CD4-positive, alpha-beta T cell treated with Interleukin-1 beta for 1 hour (primary cell): ENCODE results near the gene ASIP.
"Not testable (repeated sequence)": the region's sequence is repeated elsewhere in the genome, so short reads cannot be mapped to it uniquely, and the experiment has no call there.

Source experiments
- DNase-seq, 2 donors: peaks; one replicate each; pipeline ENCODE4 v3.0.0-alpha.2; 2020 to 2022

Gene ASIP

DNA sequence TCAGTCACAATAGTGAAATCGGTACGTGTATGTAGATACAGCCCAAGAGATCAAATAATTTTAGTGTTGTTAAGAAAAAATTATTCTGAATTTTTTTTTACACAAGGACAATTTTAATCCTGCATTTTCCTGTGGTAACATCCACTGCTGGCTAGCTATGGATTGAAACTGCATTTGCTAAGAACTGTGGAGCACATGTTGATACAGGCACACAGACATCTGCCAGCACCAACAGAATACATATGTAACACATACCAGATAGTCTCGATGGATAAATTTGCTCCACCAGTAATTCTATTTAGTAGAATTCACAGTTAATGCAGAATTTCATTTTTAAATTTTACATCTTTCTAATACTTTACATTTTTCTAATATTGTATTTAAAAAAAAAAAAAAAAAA lies 2.2 kb downstream of the ASIP start:
- no peak for DNase-seq

DNA sequence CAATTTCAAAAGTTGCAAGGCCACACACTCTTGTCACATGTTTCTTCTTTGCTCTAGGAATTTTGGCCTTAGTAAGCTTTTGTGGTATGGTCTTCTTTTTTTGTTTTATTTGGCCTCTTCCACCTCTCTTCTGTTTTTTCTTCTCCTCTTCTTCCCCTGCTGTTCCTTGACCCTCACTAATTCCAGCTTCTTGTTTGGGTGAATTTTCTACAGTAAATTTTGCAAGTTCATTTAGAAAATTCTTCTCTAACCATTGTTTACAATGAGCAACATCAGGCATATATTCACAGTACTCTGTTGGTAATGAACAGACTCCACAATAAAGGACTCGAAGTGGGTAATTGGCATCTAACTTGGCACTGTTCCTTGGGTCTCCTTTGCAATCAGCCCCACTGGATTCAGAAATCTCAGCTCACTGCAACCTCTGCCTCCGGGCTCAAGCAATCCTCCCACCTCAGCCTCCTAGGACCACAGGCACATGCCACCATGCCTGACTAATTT lies 5.0 kb downstream of the ASIP start:
- DNase-seq = no peak

DNA sequence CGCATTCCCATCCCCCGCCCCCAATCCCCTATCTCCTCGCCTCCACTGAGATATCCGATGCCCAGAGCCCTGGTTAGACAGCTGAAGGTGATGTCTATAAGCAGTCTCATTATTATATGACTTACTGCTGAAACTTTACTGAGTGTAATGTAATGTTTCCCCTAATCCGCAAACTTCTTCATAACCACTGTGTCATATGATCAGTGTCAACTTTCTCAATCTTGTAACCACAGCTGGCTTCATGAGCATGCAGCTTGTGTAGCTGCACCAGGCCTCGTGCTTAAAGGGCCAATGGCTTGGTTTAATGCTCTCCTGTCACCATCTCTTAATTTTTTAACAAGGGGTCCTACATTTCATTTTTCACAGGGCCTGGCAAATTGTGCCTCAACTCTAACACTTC lies 8.1 kb downstream of the ASIP start:
- peak in 1 of 2 donors; percentile 4 for DNase-seq

DNA sequence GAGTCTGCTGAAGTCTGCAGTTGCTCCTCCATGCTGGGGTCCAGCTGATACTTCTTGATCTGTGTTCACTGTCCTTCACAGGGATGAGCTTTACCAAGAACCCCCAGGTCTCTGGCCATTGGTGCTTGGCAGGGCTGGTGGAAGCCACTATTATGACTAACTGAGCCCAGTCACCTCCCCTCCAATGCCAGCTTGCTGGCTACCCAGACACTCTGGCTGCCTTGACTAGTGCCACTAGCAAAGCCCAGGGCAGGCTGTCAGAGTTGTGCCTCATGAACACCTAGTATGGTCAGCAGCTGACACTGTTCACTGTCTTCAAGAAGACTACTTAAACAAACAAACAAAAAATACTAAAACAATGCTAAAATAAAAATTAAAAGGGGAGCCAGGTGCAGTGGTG lies 8.8 kb downstream of the ASIP start:
- no peak for DNase-seq

DNA sequence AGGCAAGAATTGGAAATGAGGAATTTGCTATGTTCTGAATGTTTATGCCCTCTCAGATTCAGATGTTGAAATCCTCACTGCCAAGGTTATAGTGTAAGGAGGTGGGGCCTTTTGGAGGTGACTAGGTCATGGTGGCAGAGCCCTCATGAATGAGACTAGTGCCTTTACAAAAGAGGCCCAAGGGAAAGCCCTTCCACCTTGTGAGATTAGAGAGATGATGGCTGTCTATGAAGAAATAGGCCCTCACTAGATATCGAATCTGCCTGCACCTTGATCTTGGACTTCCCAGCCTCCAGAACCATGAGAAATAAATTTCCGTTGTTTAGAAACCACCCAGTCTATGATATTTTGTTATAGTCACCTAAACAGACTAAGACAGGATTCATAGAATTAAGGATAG lies 10.4 kb downstream of the ASIP start:
- DNase-seq = no peak

DNA sequence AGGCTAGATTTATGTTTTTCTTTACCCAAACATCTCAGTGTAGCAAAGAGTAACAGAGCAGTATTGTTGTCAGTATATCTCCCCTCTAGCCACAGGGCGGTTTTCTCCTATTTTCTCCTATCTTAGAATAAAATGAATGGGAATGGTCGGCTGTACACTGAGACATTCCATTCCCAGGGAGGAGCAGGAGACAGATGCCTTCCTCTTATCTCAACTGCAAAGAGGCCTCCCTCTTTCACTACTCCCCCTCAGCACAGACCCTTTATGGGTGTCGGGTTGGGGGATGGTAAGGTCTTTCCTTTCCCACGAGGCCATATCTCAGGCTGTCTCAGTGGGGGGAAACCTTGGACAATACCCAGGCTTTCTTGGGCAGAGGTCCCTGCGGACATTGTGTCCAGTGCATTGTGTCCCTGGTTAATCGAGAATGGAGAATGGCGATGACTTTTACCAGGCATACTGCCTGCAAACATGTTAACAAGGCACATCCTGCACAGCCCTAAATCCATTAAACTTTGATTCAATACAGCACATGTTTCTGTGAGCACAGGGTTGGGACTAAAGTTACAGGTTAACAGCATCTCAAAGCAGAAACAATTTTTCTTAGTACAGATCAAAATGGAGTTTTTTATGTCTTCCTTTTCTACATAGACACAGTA lies 11.3 kb downstream of the ASIP start:
- DNase-seq = not testable (repeated sequence)

DNA sequence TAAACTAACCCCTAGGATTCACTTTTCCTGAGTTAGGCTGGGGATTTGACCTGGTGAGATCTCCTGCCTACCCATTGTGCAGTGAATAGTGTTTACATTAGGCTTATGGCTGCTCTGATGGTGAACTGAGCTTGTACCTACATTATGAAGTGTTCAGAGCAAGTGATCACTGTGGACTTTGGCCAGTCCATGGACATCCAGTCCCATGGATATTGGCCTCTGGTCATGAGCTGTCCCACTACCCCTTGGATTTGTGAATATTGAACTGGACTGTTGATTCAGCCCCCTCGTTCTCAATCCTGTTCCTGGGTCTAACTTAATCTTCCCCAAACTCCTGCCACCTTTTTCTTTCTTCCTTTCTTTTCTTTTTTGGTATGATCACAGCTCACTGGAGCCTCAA lies 13.8 kb downstream of the ASIP start:
- no peak for DNase-seq

DNA sequence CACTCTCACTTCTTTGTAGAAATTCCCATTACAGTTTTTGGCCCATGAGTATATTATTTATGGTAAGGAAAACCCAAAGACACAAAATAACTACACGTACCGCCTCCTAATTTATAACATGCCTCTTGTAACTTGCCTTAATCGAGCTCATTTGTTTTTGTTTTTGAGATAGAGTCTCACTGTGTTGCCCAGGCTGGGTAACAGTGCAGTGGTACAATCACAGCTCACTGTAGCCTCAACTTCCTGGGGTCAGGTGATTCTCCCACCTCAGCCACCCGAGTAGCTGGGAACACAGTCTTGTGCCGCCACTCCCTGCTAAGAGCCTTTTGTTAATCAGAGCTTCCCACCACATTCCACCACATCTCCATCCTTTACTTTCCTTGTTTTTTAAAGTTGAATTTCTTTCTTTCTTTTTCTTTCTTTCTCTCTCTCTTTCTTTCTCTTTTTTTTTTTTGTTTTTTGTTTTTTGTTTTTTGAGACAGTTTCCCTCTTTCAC lies 15.5 kb downstream of the ASIP start:
- no peak for DNase-seq

DNA sequence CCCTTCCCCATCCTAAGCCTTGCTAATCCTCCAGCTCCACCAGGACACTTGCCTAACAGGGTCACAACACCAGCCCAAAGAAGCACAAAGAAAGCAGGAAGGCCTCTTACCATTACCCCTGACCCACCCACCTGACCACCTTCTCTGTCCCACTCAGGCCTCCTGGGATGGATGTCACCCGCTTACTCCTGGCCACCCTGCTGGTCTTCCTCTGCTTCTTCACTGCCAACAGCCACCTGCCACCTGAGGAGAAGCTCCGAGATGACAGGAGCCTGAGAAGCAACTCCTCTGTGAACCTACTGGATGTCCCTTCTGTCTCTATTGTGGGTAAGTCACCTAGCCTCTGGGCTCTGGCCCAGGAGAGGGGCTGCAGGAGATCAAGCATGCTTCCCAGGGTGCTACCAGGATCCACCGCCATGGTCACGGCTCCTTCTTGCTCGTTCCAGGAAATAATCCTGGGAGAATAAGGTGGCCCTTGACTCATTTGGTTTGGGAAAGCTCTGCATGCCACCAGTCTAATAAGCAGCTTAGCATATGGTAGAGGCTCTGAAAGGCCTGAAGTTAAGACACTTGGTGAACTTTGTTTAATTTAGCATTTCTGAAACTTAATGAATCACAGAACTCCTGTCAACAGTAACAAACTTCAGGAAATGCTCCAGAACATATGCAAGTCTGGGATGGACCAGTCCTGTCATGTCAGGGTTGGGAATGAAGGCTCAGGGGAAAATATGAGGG lies 19.2 kb downstream of the ASIP start:
- DNase-seq = no peak

DNA sequence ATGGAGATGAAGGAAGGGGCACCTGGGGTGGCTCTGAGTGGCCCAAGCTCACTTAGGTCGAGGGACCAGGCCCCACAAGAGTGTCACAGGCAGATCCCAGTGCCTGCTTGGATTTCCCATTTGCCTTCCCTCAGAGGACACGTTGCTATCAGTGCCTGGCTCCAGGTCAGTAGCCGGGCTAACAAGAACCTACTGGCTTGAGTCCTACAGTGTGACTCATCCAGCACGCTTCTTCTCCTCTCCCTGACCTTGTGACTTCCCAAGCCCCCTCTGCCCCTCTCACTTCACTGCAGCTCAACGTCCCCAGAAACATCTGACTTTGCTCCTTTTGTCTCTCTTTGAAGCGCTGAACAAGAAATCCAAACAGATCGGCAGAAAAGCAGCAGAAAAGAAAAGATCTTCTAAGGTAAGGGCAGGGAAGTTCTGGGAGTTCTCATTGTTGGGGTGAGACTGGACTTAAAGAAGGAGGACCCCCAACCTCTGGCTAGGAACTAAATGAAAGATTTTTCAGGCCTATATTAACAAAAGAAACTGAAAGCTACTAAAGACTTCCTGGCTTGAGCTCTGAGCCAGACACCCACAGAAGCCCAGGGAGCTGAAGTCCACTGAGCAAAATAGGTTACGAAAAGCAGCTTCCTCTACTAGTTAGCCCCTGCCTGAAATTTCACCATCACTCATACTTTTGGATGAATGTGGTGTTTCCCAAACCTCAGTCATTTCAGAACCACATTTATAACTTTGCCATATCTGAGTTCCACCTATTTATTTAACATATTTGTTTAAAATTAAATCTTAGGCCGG lies 21.5 kb downstream of the ASIP start:
- no peak for DNase-seq

DNA sequence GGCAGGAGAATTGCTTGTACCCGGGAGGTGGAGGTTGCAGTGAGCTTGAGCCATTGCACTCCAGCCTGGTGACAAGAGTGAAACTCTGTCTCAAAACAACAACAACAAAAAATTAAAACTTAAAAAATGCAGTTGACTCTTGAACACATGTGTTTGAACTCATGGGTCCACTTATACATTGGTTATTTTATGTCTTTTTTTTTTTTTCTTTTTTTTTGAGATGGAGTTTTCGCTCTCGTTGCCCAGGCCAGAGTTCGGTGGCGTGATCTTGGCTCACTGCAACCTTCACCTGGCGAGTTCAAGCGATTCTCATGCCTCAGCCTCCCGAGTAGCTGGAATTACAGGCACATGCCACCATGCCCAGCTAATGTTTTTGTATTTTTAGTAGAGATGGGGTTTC lies 22.2 kb downstream of the ASIP start:
- not testable (repeated sequence) for DNase-seq

DNA sequence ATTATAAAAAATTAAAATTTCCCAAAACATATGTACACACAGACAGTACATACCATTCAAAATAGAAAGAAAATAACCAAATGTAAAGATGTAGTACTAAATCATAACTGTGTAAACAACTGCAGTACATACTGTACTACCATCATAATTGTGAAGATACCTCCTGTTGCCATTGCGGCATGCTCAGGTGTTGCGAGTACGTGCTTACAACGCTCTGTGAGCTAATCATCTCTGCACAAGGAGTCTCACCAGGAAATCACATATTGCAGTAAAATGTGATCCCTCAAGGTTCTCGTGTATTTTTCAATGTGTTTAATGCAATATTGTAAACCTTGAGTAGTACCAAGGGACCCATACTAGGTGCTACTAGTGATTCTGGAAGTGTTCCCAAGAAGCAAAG lies 22.9 kb downstream of the ASIP start:
- DNase-seq = no peak

DNA sequence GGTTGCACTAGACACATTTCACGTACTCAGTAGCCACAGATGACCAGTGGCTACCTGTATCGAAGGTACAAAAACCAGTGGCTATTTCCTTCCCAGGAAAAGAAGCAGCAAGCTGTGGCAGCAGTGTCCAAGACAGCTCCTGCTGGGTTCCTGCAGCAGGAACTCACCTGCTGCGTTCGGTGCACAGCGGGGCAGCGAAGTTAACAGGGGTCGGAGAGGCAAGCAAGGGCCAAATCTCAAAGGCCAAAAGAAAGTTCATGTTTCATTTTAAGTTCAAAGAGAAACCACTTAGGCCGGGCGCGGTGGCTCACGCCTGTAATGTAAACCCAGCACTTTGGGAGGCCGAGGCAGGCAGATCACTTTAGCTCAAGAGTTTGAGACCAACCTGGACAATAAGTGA lies 26.9 kb downstream of the ASIP start:
- no peak for DNase-seq

DNA sequence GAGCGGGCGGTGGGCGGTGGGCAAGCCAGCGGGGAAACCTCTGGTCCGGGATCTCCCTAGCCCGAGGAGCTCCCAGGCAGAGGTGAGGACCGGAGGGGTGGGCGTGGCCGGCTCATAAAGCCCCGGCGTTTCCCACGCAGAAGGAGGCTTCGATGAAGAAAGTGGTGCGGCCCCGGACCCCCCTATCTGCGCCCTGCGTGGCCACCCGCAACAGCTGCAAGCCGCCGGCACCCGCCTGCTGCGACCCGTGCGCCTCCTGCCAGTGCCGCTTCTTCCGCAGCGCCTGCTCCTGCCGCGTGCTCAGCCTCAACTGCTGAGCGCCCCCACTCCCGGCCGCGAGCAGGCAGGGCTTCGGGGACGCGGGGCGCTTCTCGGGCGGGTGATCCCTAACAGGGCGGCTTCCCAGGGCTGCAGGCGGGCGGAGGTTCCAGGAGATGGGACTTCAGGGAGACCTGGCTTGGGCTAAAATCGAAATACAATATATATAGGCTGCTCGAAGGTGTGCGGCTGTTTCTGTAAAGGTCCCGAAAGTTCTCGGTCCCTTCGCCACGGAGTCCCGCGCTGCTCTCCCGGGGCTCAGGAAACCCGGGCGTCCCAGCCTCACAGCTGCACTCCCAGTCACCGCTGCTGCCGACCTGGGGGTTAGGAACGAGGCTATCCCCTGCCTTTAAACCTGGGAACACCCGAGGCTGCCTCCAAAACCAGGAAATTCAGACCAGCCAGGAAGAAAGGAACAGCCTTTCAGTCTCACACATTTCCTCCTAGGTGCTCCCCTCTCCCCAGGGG lies 27.8 kb downstream of the ASIP start:
- peak; percentile 6 to 10 for DNase-seq

DNA sequence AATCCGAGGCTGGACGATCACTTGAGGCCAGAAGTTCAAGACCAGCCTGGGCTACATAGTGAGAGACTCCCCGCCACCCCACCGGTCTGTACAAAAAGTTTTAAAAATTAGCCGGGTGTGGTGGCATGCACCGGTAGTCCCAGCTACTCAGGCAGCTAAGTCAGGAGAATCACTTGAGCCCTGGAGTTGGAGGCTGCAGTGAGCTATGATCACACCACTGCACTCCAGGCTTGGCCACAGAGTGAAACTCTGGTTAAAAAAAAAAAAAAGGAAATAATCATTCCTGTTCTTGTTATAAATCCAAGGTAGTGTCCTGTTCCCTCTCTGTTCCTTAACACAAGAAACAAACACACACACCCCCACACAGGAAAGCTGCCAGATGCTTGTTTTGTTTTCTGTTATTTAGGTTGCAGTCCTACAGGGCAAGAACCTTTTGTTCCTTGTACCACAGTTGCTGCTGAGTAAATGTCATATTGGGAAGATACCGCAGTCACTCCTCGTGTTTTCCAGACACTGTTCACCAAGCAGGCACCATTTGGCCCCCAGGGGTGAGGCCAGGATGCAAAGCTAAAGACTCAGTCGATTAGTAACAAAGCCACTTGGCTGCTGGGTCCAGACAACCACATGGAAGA lies 28.9 kb downstream of the ASIP start:
- no peak for DNase-seq

DNA sequence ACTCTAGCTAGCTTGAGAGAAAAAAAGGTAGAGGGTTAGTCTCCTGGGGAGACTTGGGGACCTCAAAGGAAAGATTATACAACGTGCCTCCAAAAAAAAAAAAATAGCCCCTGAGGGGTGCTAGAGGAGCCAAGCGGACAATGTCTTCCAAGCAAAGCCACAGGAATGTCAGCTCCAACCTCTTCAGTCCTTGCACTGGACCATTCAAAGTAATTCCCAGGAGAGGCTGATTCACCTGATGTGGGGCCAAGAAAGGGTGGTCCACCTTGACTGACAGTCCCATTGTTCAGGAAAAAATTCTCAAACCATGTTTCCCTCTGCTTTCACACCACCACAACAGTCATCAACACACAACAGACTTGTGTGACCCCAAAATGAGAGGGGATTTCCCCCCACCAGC lies 30.7 kb downstream of the ASIP start:
- no peak for DNase-seq

DNA sequence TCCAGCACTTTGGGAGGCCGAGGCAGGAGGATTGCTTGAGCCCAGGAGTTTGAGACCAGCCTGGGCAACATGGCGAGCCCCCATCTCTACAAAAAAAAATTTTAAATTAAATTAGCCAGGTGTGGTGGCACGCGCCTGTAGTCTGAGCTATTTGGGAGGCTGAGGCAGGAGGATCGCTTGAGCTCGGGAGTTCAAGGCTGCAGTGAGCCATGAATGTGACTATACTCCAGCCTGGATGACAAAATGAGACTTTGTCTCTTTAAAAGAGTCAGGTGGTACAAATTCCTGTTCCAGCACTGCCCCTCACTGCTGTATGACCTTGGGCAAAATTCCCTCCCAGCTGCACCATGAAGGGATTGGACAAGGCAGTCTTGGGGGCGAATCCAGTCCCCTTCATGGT lies 33.5 kb downstream of the ASIP start:
- DNase-seq = no peak

DNA sequence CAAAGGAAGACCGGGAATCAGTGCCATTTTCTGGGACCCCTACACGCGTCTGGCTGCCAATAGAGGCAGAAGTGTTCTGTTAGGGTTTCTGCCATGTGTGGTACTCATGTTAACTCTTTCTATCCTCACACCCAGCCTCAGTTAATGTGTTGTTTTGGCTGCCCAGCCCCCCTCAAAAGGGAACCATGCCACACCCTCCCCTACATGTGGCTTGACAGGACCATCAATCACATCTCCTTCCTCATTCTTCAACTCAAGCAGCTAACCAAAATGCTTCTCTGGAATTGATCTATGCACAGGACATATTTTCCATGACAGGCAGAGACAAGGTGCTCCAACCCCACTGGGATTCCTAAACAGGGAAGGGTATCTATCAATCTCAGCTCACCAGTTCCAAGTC lies 40.0 kb downstream of the ASIP start:
- no peak for DNase-seq

DNA sequence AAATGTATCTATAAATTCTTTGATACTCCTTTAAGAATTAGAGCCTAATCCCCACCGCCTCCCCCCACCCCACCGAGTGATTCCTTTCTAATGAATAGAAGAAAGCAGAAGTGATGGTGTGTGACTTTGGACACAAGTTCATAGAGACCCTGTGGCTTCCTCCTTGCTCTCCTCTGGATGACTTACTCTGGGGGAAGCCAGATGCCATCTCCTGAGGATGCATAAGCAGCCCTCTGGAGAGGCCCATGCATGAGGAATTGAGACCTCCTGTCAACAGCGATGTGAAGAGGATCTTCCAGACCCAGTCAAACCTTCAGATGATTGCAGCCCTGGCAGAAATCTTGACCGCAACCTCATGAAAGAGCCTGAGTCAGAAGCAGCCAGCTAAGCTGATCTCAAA lies 40.8 kb downstream of the ASIP start:
- DNase-seq = no peak

DNA sequence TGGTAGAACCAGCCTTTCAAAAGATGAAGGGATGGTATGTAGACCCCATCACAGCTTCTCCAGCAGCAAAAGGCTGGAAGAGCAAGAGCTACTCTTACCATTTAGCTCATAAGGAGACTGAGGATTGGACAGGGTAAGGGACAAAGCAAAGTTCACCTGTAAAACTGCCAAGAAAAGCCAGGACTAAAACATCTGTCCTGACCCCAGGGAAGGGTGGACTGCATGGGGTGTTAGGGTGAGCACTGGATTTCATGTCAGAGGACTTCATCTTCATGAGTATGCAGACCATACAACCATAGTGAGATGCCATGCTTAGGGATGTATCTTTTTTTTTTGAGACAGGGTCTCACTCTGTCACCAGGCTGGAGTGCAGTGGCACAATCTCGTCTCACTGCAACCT lies 42.6 kb downstream of the ASIP start:
- no peak for DNase-seq

DNA sequence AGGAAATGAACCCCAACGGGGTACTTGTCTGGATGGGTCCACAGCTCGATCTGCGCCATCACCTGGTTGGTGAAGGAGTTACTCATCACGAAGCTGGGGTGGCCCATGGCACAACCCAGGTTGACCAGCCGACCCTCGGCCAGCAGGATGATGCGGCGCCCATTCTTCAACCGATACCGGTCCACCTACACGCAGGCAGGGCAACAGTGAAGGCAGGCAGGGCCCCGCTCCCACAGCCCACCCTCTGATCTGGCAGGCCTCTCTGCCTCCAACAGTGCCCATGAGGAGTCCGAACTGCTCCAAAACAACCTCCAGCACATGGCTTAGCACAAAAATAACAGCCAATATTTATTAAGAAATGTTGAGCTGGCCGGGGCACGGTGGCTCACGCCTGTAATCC lies 44.2 kb downstream of the ASIP start:
- DNase-seq = no peak

DNA sequence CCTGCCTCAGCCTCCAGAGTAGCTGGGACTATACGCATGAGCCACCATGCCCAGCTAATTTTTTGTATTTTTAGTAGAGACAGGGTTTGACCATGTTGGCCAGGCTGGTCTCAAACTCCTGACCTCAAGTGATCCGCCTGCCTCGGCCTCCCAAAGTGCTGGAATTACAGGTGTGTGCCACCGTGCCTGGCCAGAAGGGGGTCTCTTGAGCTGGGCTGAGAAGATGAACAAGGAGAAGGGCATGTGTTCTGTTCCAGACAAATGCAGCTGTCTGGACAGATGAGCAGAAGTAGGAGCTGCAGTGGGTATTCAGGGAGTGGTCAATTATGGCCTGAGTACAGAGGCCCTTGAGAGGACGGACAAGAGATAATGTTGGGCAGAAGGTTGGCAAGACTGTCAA lies 46.3 kb downstream of the ASIP start:
- not testable (repeated sequence) for DNase-seq
